Adipocyte (in vitro differentiated cells): ENCODE results near the gene DNM2.
"Not testable (repeated sequence)": the region's sequence is repeated elsewhere in the genome, so short reads cannot be mapped to it uniquely, and the experiment has no call there.

Source experiments
- DNase-seq: peaks from one replicate; pipeline ENCODE4 v3.0.0-alpha.2; 2015; ENCODE audit warnings: low read depth
- H3K27me3 ChIP-seq: replicated peaks from 2 replicates; pipeline ENCODE4 v1.7.0; 2013; ENCODE audit warnings: mild to moderate bottlenecking, low read length, moderate library complexity; ENCODE audit not compliant: control insufficient read depth, insufficient read depth
- H3K36me3 ChIP-seq: 2 replicates; pipeline ENCODE4 v1.7.0; 2013; ENCODE audit warnings: low read length, mild to moderate bottlenecking, moderate library complexity; ENCODE audit not compliant: control insufficient read depth, insufficient read depth, severe bottlenecking
- H3K4me1 ChIP-seq: 2 replicates; pipeline ENCODE4 v1.7.0; 2013; ENCODE audit warnings: mild to moderate bottlenecking, low read length, moderate library complexity; ENCODE audit not compliant: control insufficient read depth, insufficient read depth
- H3K4me3 ChIP-seq: 2 replicates; pipeline ENCODE4 v1.7.0; 2013; ENCODE audit warnings: mild to moderate bottlenecking, low read length, moderate library complexity
- H3K9ac ChIP-seq: 2 replicates; pipeline ENCODE4 v1.7.0; 2013; ENCODE audit warnings: mild to moderate bottlenecking, low read length, moderate library complexity
- H3K9me3 ChIP-seq: 2 replicates; pipeline ENCODE4 v1.7.0; 2013; ENCODE audit warnings: mild to moderate bottlenecking, low read length, moderate library complexity; ENCODE audit not compliant: control insufficient read depth

DNM2 gene

DNA sequence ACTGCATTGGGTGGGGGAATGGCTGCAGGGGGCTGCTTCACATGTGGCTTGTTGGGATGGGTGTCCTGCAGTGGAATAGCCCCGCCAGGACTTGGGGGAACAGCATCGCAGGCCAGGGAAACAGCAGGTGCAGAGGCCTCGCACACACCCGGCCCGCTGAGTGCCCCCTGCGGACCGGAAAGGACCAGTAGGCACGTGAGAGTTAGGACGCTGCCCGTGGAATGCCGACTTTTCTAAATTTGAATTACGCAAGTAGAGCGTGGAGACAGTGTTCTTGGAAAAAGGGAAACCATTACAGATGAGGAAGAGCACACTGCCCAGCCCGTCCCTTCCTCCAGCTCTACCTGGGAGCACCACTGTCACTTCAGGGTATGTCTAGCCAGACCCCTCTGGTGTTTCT is 11.5 kb downstream of the DNM2 start:
- DNase-seq = no peak
- Histone ChIP-seq H3K27me3 (no peaks in the 10 kb centered on the region), H3K9ac (no peak overlapping the region), H3K9me3 (no peaks in the 10 kb centered on the region), H3K4me3 (no peak overlapping the region), H3K4me1 (peaks cover 11% of the 10 kb centered on the region), H3K36me3 (no peaks in the 10 kb centered on the region)

DNA sequence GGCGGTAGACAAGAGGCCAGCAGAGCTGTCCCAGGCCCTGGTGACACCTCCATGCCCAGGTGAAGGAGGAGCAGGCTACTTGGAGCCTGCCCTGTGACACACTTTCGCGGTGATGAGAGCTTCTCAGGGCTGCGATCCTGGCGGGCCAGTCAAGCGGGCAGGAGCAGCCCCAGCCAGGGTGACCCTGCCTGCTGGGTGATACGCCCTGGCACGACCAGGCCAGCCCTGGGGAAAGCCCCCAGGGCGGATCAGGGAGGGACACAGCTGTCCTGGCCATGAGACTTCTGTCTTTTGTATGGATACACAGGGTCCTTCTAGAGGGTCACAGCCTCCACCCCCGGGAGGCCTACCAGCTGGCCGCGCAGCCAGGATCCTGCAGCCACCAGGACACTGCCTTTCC is 13.1 kb downstream of the DNM2 start:
- Histone ChIP-seq H3K4me3 (no peak overlapping the region), H3K9ac (no peak overlapping the region), H3K27me3 (no peaks in the 10 kb centered on the region), H3K9me3 (no peaks in the 10 kb centered on the region), H3K36me3 (no peaks in the 10 kb centered on the region), H3K4me1 (no peaks in the 10 kb centered on the region)
- no peak for DNase-seq

DNA sequence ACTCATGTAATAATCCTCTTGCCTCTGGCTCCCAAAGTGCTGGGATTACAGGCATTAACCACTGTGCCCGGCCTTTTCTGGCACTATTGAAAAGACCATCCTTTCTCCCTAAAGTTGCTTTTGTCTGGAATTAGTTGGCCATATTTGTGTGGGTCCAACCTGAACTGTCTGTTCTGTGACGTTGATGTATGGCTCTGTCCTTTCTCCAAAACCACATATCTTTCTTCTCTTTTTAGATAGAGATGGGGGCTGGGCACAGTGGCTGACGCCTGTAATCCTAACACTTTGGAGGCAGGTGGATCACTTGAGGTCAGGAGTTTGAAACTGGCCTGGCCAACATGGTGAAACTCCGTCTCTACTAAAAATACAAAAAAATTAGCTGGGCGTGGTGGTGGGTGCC is 17.9 kb downstream of the DNM2 start:
- H3K9ac ChIP-seq = no peak overlapping the region
- no peaks in the 10 kb centered on the region for H3K27me3 ChIP-seq
- no peak overlapping the region for H3K4me3 ChIP-seq
- no peak for DNase-seq
- no peaks in the 10 kb centered on the region for H3K9me3 ChIP-seq
- H3K4me1 ChIP-seq = no peaks in the 10 kb centered on the region
- H3K36me3 ChIP-seq = no peaks in the 10 kb centered on the region

DNA sequence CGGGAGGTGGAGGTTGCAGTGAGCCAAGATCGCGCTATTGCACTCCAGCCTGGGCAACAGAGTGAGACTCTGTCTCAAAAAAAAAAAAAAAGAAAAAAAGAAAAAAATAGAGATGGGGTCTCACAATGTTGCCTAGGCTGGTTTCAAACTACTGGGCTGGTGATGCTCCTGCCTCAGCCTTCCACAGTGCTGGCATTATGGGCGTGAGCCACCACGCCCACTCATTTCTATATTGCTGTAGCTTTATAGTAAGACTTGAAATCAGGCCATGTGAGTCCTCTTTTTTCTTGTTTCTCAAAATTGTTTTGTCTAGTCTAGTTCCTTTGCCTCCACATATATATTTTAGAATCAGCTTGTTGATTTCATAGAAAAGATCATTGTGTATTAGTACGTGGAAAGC is 18.3 kb downstream of the DNM2 start:
- Histone ChIP-seq H3K9me3 (no peaks in the 10 kb centered on the region), H3K9ac (no peak overlapping the region), H3K27me3 (no peaks in the 10 kb centered on the region), H3K36me3 (no peaks in the 10 kb centered on the region), H3K4me3 (no peak overlapping the region), H3K4me1 (no peaks in the 10 kb centered on the region)
- no peak for DNase-seq

DNA sequence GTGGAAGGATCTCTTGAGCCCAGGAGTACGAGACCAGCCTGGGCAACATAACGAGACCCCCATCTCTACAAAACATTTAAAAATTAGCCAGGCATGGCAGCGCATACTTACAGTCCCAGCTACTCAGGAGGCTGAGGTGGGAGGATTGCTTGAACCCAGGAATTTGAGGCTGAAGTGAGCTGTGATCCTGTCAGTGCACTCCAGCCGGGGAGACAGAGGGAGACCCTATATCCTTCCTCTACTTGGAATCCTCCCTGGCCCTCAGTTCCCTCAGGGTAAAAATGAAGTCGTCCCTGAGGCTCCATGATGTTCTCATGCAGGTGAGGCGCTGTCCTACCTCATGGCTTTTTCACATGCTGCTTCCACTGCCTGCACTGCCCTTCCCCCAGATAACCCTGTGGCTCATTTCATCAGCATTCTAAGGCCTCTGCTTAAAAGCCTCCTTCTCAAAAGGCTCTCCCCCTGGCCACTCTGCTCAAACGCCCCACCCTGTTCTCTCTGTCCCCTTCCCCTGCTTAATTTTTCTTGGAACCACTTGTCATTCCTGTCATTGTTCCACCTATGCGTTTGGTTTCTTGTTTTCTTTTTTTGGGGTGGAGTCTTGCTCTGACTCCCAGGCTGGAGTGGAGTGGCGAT is 19.2 kb downstream of the DNM2 start:
- Histone ChIP-seq H3K36me3 (no peaks in the 10 kb centered on the region), H3K9ac (no peak overlapping the region), H3K4me3 (no peak overlapping the region), H3K9me3 (no peaks in the 10 kb centered on the region), H3K4me1 (no peaks in the 10 kb centered on the region), H3K27me3 (no peaks in the 10 kb centered on the region)
- no peak for DNase-seq

DNA sequence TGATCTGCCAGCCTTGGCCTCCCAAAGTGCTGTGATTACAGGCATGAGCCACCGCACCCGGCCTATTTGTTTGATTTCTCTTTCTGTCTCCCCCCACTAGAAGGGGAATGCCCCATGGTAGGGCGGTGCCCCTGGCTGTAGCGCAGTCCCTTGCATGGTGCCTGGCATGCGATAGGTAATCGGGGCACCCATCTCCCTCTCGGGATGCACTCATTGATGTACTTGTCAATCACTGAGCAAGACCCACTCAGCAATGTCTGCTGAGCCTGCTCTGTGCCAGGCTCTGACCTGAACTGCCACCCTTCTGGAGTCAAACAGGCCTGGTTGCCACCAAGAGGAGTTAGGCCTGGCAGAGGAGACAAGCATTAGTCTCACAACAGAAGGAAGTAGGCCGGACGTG is 19.8 kb downstream of the DNM2 start:
- Histone ChIP-seq H3K4me3 (no peak overlapping the region), H3K27me3 (no peaks in the 10 kb centered on the region), H3K9me3 (no peaks in the 10 kb centered on the region), H3K36me3 (no peaks in the 10 kb centered on the region), H3K4me1 (no peaks in the 10 kb centered on the region), H3K9ac (no peak overlapping the region)
- DNase-seq = no peak

DNA sequence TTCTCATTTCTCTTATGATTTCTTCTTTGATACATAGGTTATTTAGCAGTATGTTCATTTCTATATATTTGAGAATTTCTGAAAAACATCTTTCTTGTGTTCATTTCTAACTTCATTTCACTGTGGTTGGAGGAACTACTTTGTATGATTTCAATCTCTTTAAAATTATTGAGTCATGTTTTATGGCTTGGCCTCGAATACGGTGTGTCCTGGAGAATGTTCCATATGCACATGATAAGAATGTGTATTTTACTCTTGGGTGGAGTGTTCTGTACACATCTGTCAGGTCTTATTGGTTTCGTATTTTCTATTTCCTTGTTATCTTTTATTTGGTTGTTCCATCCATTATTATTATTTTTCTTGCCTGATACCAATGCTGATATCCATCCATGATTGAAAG is 22.9 kb downstream of the DNM2 start:
- no peak overlapping the region for H3K4me3 ChIP-seq
- no peaks in the 10 kb centered on the region for H3K27me3 ChIP-seq
- H3K36me3 ChIP-seq = no peaks in the 10 kb centered on the region
- no peak overlapping the region for H3K9ac ChIP-seq
- DNase-seq = no peak
- H3K4me1 ChIP-seq = no peaks in the 10 kb centered on the region
- H3K9me3 ChIP-seq = no peaks in the 10 kb centered on the region

DNA sequence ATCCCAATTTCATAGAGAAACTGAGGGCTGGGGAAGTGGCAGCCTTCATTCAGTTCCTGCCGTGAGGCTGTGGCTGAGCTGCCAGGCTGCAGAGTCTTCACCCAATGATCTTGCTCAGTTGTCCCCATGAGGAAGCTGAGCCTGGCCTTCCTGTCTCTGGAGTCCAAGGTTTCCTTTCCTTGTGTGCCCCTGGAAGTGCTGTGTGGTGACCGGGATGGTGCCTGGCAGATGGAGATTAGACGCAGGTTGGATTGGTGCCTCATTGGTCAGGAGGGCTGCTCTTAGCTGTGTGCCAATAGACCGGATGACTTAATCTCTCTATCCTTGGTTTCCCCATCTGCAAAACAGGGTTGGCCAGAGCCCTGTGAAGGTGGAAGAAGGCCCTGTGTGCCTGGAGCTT is 24.6 kb downstream of the DNM2 start:
- Histone ChIP-seq H3K36me3 (no peaks in the 10 kb centered on the region), H3K4me1 (peaks cover 3% of the 10 kb centered on the region), H3K27me3 (no peaks in the 10 kb centered on the region), H3K4me3 (no peak overlapping the region), H3K9me3 (no peaks in the 10 kb centered on the region), H3K9ac (no peak overlapping the region)
- DNase-seq = no peak

DNA sequence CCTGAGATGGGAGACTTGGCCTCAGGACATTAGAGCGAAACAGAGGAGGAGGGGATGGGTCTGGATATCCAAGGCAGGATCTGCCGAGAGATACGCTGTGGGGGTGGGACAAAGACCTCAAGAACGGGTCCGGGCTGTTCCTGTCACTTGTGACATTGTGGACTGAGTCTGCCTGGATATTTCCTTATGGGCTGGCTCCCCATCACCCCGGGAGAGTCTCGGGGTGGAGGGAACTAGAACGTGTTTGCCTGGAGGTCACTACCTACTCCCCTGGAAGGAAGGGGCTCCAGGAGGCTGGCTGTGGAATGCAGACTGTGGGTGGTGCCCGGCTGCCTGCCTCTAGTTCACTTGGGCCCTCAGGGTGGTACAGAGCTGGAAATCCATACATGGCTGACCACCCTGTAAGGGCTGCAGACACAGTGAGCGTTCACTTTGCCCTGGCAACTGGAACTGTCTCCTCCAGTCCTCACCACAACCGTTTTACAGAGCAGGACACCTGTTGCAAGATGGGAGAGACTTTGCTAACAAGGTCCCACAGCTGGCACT is 26.4 kb downstream of the DNM2 start:
- H3K36me3 ChIP-seq = no peaks in the 10 kb centered on the region
- H3K27me3 ChIP-seq = no peaks in the 10 kb centered on the region
- no peak overlapping the region for H3K4me3 ChIP-seq
- H3K4me1 ChIP-seq = peaks cover 11% of the 10 kb centered on the region
- no peaks in the 10 kb centered on the region for H3K9me3 ChIP-seq
- DNase-seq = no peak
- no peak overlapping the region for H3K9ac ChIP-seq

DNA sequence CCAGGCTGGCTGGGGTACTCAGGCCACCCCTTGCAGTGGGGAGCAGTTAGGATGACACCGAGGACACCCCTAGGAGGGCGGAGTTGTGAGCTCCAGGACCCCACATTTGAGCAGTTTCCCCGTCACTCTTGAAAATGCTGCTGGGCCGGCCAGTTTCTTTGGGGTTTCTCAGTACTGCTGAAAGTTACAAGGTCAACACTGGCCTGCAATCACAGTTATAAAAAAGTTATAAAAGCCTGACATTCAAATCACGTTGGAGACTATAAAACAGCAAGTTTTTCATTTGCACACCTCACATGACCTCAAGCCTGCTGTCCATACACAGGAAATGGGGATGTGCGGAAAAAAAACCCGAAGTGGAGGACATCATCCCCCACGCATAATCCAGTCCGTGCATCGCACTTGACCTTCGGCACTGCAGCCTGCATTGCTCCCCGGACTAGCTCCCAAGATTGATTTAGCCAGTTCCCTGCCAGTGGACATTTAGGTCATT is 27.0 kb downstream of the DNM2 start:
- H3K36me3 ChIP-seq = no peaks in the 10 kb centered on the region
- H3K9me3 ChIP-seq = no peaks in the 10 kb centered on the region
- H3K4me3 ChIP-seq = no peak overlapping the region
- H3K4me1 ChIP-seq = peaks cover 16% of the 10 kb centered on the region
- no peak for DNase-seq
- no peaks in the 10 kb centered on the region for H3K27me3 ChIP-seq
- H3K9ac ChIP-seq = no peak overlapping the region

DNA sequence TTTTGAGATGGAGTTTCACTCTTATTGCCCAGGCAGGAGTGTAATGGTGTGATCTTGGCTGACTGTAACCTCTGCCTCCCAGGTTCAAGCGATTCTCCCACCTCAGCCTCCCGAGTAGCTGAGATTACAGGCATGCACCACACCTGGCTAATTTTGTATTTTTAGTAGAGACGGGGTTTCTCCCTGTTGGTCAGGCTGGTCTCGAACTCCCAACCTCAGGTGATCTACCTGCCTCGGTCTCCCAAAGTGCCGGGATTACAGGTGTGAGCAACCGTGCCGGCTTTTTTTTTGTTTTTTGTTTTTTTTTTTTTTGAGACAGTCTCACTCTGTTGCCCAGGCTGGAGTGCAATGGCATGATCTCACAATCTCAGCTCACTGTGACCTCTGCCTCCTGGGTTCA is 28.6 kb downstream of the DNM2 start:
- H3K9me3 ChIP-seq, H3K4me3 ChIP-seq, H3K36me3 ChIP-seq, H3K27me3 ChIP-seq, DNase-seq, H3K9ac ChIP-seq: not testable (repeated sequence)
- H3K4me1 ChIP-seq = peaks cover 31% of the 10 kb centered on the region

DNA sequence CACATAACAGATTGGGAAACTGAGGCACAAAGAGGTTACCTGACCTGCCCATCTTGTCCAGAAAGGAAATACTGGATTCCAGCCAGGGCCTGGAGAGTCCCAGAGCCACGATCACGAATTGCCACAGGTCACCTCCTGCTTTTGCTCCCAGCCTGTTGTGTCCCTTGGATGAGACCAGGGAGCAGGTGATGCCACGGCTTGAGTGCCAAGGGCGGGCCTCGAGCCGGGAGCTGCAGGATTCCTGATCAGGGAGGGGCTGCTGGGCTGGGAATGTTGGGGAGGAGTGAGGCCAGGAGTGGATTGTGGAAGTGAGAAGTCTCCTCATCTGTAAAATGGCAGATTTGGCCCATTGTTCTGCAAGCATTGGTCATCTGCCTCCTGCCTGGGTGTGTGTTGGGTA is 29.4 kb downstream of the DNM2 start:
- peaks cover 34% of the 10 kb centered on the region for H3K4me1 ChIP-seq
- H3K27me3 ChIP-seq = no peaks in the 10 kb centered on the region
- H3K4me3 ChIP-seq = no peak overlapping the region
- H3K36me3 ChIP-seq = no peaks in the 10 kb centered on the region
- no peak for DNase-seq
- H3K9ac ChIP-seq = no peak overlapping the region
- no peaks in the 10 kb centered on the region for H3K9me3 ChIP-seq
